Measurements from ENCODE around the gene RYR3. TPM values are rescaled to one million over a fixed set of nuclear protein-coding genes. Genes with fewer than 3 reads are reported as not detected.

Gene RYR3
- total RNA-seq, 2 experiments from 2014 or later, result not detected

GRCh38 chr15:33882921-33883320 lies 572.2 kb downstream of the RYR3 start:
- H3K27ac Mint-ChIP-seq, result no peak overlapping the region
- H3K4me1 Mint-ChIP-seq, result peaks cover 2% of the 10 kb centered on the region
- no peak overlapping the region for H3K4me3 Mint-ChIP-seq
- intact Hi-C loops (cut with DNase I, micrococcal nuclease), result loop anchor here in 1 of 2 experiments (10.0 kb wide), 2 partner anchors 72 to 1008 kb away; no protein-coding TSS in a partner anchor
- no peak for DNase-seq
- H3K27me3 Mint-ChIP-seq, result no peaks in the 10 kb centered on the region
- H3K36me3 Mint-ChIP-seq (ENCODE audit: low read depth), result peaks cover 4% of the 10 kb centered on the region
- ATAC-seq, result no peak
- peaks cover 4% of the 10 kb centered on the region for H3K9me3 Mint-ChIP-seq (ENCODE audit: low read depth)
- POLR2A ChIA-PET, result no interaction called here
- CTCF ChIA-PET, result no interaction called here

- no peak overlapping the region for H3K27ac Mint-ChIP-seq
- ChIA-PET POLR2A (no interaction called here), CTCF (no interaction called here)
- ATAC-seq (no peak), DNase-seq (no peak)
- peaks cover 4% of the 10 kb centered on the region for H3K36me3 Mint-ChIP-seq (ENCODE audit: low read depth)
- H3K4me3 Mint-ChIP-seq, result no peak overlapping the region
- H3K4me1 Mint-ChIP-seq, result peaks cover 2% of the 10 kb centered on the region
- no peaks in the 10 kb centered on the region for H3K27me3 Mint-ChIP-seq
- H3K9me3 Mint-ChIP-seq (ENCODE audit: low read depth), result peaks cover 4% of the 10 kb centered on the region
- intact Hi-C loops (cut with DNase I, micrococcal nuclease), result loop anchor here in 1 of 2 experiments (10.0 kb wide), 2 partner anchors 67 to 1013 kb away; no protein-coding TSS in a partner anchor
Measured at GRCh38 chr15:33888176-33888575, 577.4 kb downstream of the RYR3 start.

GRCh38 chr15:33894193-33894592 lies 583.4 kb downstream of the RYR3 start:
- no peak overlapping the region for H3K4me3 Mint-ChIP-seq
- intact Hi-C loops (cut with DNase I, micrococcal nuclease), result no loop called here
- no peaks in the 10 kb centered on the region for H3K36me3 Mint-ChIP-seq (ENCODE audit: low read depth)
- ATAC-seq (no peak), DNase-seq (no peak)
- no peaks in the 10 kb centered on the region for H3K9me3 Mint-ChIP-seq (ENCODE audit: low read depth)
- no peak overlapping the region for H3K27ac Mint-ChIP-seq
- H3K4me1 Mint-ChIP-seq, result peaks cover 11% of the 10 kb centered on the region
- ChIA-PET CTCF (no interaction called here), POLR2A (no interaction called here)
- H3K27me3 Mint-ChIP-seq, result no peaks in the 10 kb centered on the region

GRCh38 chr15:33902043-33902442 lies 591.3 kb downstream of the RYR3 start:
- no peaks in the 10 kb centered on the region for H3K27me3 Mint-ChIP-seq
- intact Hi-C loops (cut with DNase I, micrococcal nuclease), result no loop called here
- no peaks in the 10 kb centered on the region for H3K9me3 Mint-ChIP-seq (ENCODE audit: low read depth)
- no peak overlapping the region for H3K4me3 Mint-ChIP-seq
- H3K27ac Mint-ChIP-seq, result no peak overlapping the region
- ChIA-PET POLR2A (no interaction called here), CTCF (interaction anchor here (0.6 kb wide), 1 partner anchor 823 kb away, joined by 3 read pairs; no protein-coding TSS in a partner anchor)
- ATAC-seq (no peak), DNase-seq (no peak)
- peaks cover 11% of the 10 kb centered on the region for H3K4me1 Mint-ChIP-seq
- H3K36me3 Mint-ChIP-seq (ENCODE audit: low read depth), result peaks cover 6% of the 10 kb centered on the region

- H3K27ac Mint-ChIP-seq, result no peak overlapping the region
Measured at GRCh38 chr15:33903661-33904060, 592.9 kb downstream of the RYR3 start.

GRCh38 chr15:33907326-33907725 lies 596.6 kb downstream of the RYR3 start:
- Mint-ChIP-seq H3K36me3 (ENCODE audit: low read depth) (peaks cover 6% of the 10 kb centered on the region), H3K27me3 (no peaks in the 10 kb centered on the region), H3K4me3 (no peak overlapping the region), H3K27ac (no peak overlapping the region), H3K9me3 (ENCODE audit: low read depth) (no peaks in the 10 kb centered on the region), H3K4me1 (no peaks in the 10 kb centered on the region)
- ATAC-seq, result no peak
- no peak for DNase-seq
- POLR2A ChIA-PET, result no interaction called here
- intact Hi-C loops (cut with DNase I, micrococcal nuclease), result no loop called here
- CTCF ChIA-PET, result interaction anchor here (0.7 kb wide), 1 partner anchor 169 kb away, joined by 3 read pairs; no protein-coding TSS in a partner anchor

More at GRCh38 chr15:33903661-33904060, 592.9 kb downstream of the RYR3 start:
- DNase-seq (no peak), ATAC-seq (no peak)
- ChIA-PET CTCF (interaction anchor here (0.7 kb wide), 1 partner anchor 131 kb away, joined by 3 read pairs; no protein-coding TSS in a partner anchor), POLR2A (no interaction called here)
- peaks cover 6% of the 10 kb centered on the region for H3K36me3 Mint-ChIP-seq (ENCODE audit: low read depth)
- no peak overlapping the region for H3K4me3 Mint-ChIP-seq
- no peaks in the 10 kb centered on the region for H3K27me3 Mint-ChIP-seq
- H3K9me3 Mint-ChIP-seq (ENCODE audit: low read depth), result no peaks in the 10 kb centered on the region
- intact Hi-C loops (cut with DNase I, micrococcal nuclease), result no loop called here
- H3K4me1 Mint-ChIP-seq, result peaks cover 2% of the 10 kb centered on the region

- DNase-seq (no peak), ATAC-seq (no peak)
- ChIA-PET POLR2A (no interaction called here), CTCF (no interaction called here)
- Mint-ChIP-seq H3K27me3 (no peaks in the 10 kb centered on the region), H3K27ac (no peak overlapping the region), H3K4me3 (no peak overlapping the region), H3K36me3 (ENCODE audit: low read depth) (peaks cover 6% of the 10 kb centered on the region), H3K4me1 (peaks cover under 1% of the 10 kb centered on the region), H3K9me3 (ENCODE audit: low read depth) (no peaks in the 10 kb centered on the region)
- intact Hi-C loops (cut with DNase I, micrococcal nuclease), result no loop called here
Measured at GRCh38 chr15:33908406-33908805, 597.6 kb downstream of the RYR3 start.

- Mint-ChIP-seq H3K36me3 (ENCODE audit: low read depth) (peaks cover 2% of the 10 kb centered on the region), H3K4me1 (peaks cover 5% of the 10 kb centered on the region), H3K9me3 (ENCODE audit: low read depth) (no peaks in the 10 kb centered on the region), H3K27ac (no peak overlapping the region), H3K4me3 (no peak overlapping the region), H3K27me3 (no peaks in the 10 kb centered on the region)
- POLR2A ChIA-PET, result no interaction called here
- intact Hi-C loops (cut with DNase I, micrococcal nuclease), result no loop called here
- DNase-seq (no peak), ATAC-seq (no peak)
- CTCF ChIA-PET, result no interaction called here
Measured at GRCh38 chr15:33910741-33911140, 600.0 kb downstream of the RYR3 start.

GRCh38 chr15:33912326-33912725 lies 601.6 kb downstream of the RYR3 start:
- Mint-ChIP-seq H3K4me3 (no peak overlapping the region), H3K36me3 (ENCODE audit: low read depth) (peaks cover 1% of the 10 kb centered on the region), H3K4me1 (peaks cover 5% of the 10 kb centered on the region), H3K9me3 (ENCODE audit: low read depth) (no peaks in the 10 kb centered on the region), H3K27ac (no peak overlapping the region), H3K27me3 (no peaks in the 10 kb centered on the region)
- DNase-seq (no peak), ATAC-seq (no peak)
- ChIA-PET POLR2A (no interaction called here), CTCF (no interaction called here)
- intact Hi-C loops (cut with DNase I, micrococcal nuclease), result no loop called here

GRCh38 chr15:33913459-33913858 lies 602.7 kb downstream of the RYR3 start:
- peaks cover 1% of the 10 kb centered on the region for H3K36me3 Mint-ChIP-seq (ENCODE audit: low read depth)

More at GRCh38 chr15:33913459-33913858, 602.7 kb downstream of the RYR3 start:
- ATAC-seq (no peak), DNase-seq (no peak)
- Mint-ChIP-seq H3K27ac (no peak overlapping the region), H3K4me1 (peaks cover 5% of the 10 kb centered on the region), H3K27me3 (no peaks in the 10 kb centered on the region), H3K9me3 (ENCODE audit: low read depth) (no peaks in the 10 kb centered on the region), H3K4me3 (no peak overlapping the region)
- POLR2A ChIA-PET, result no interaction called here
- intact Hi-C loops (cut with DNase I, micrococcal nuclease), result no loop called here
- CTCF ChIA-PET, result interaction anchor here (0.7 kb wide), 1 partner anchor 201 kb away, joined by 3 read pairs; no protein-coding TSS in a partner anchor

Other genes with a start within 250 kb of the RYR3 start
- gene FMN1, start 116.3 kb upstream of the RYR3 start, total RNA-seq, result under 1 TPM; 0.09 to 0.21 TPM

Measured in activated CD4-positive, alpha-beta T cell treated with anti-CD3 and anti-CD28 coated beads for 36 hours (primary cell).